K562 (cell line): ENCODE data around the gene CYP2D6. TPM values are rescaled to one million over a fixed set of nuclear protein-coding genes. Genes with fewer than 3 reads are reported as not detected.
A peak's percentile ranks its signal among the peaks of the same experiment; 100 is the strongest.

Experiments used
- ESRRA ChIP-seq: fragments of 450-650 bp; IDR thresholded peaks from 2 replicates; pipeline ENCODE4 v1.6.1; 2014; ENCODE audit warnings: low read depth, mild to moderate bottlenecking, moderate library complexity, borderline replicate concordance
- FOXK1 ChIP-seq: sonication (generic); formaldehyde crosslinking; IDR thresholded peaks from 2 replicates; pipeline ENCODE4 v1.8.0; 2022; ENCODE audit warnings: missing genetic modification reagents, mild to moderate bottlenecking, borderline replicate concordance
- HLTF ChIP-seq: fragments of 450-650 bp; IDR thresholded peaks from 2 replicates; pipeline ENCODE4 v1.6.1; 2016
- MYC ChIP-seq, 2 experiments: fragments of 250-450 bp in 1 of 2; sonication (Bioruptor Pico) in 1 of 2; IDR thresholded peaks; 2 replicates each; pipeline versions ENCODE4 v1.5.1 to v1.6.1; 2012 to 2021; ENCODE audit warnings: low read depth in 2 of 2, borderline replicate concordance in 1 of 2, improper control_type of control experiment in 1 of 2, low read length in 1 of 2, mild to moderate bottlenecking in 1 of 2, moderate library complexity in 1 of 2
- NFXL1 ChIP-seq: fragments of 450-650 bp; formaldehyde crosslinking; IDR thresholded peaks from 2 replicates; pipeline ENCODE4 v1.4.0; 2021; ENCODE audit warnings: mild to moderate bottlenecking
- PCBP1 ChIP-seq: fragments of 200-400 bp; formaldehyde crosslinking; IDR thresholded peaks from 2 replicates; pipeline ENCODE4 v1.6.1; 2018; ENCODE audit warnings: mild to moderate bottlenecking, low read depth, low read length; ENCODE audit not compliant: poor library complexity, severe bottlenecking
- RCOR1 ChIP-seq, 2 experiments: IDR thresholded peaks; 2 replicates each; pipeline ENCODE4 v1.6.1; 2012; ENCODE audit warnings: low read depth in 2 of 2, low read length in 2 of 2, borderline replicate concordance in 1 of 2, improper control_type of control experiment in 1 of 2
- SIN3B ChIP-seq: fragments of 450-650 bp; IDR thresholded peaks from 2 replicates; pipeline ENCODE4 v1.6.1; 2017; ENCODE audit warnings: low read depth, mild to moderate bottlenecking, moderate library complexity
- ZNF445 ChIP-seq: fragments of 250-450 bp; sonication (Bioruptor Pico); IDR thresholded peaks from 2 replicates; pipeline ENCODE4 v1.4.0; 2020; ENCODE audit warnings: low read depth, mild to moderate bottlenecking, moderate library complexity
- polyA plus RNA-seq, 8 experiments: library from polyadenylated mRNA; depleted of rRNA in 4 of 8; stranded (reverse) in 5 of 8; unstranded in 3 of 8; fragments of >200 nt; fragmentation: Nextera tagmentation in 2 of 8; fragmentation: Illumina TruSeq in 1 of 8; extraction: Ambion mirVana in 2 of 8; extraction: Trizol in 1 of 8; gene quantifications; 2 replicates each; pipeline versions ENCODE4 v1.2.1 to v1.2.3, GENCODE V29; 2011 to 2014; ENCODE audit warnings: inconsistent platforms in 1 of 8, missing spikeins in 1 of 8
- total RNA-seq, 7 experiments: library from RNA; depleted of rRNA in 6 of 7; stranded (reverse); fragments of >200 nt in 6 of 7; fragmentation: Illumina TruSeq in 2 of 7; extraction: Trizol in 2 of 7; gene quantifications; 2 replicates each; pipeline versions ENCODE4 v1.2.1 to v1.2.3, GENCODE V29; 2011 to 2021; ENCODE audit warnings: low replicate concordance in 1 of 7
- TF ChIP-seq, protein P1 (sequence below): fragments of 450-650 bp; IDR thresholded peaks from 2 replicates; pipeline ENCODE4 v1.6.1; 2018; ENCODE audit not compliant: partially characterized antibody
- TF ChIP-seq, protein P2 (sequence below): fragments of 250-450 bp; sonication (Bioruptor Pico); IDR thresholded peaks from 2 replicates; pipeline ENCODE4 v1.5.0; 2022; ENCODE audit warnings: mild to moderate bottlenecking
- TF ChIP-seq, protein P3 (sequence below): fragments of 200-800 bp; sonication (Bioruptor generic); IDR thresholded peaks from 2 replicates; pipeline ENCODE4 v1.6.1; 2017; ENCODE audit warnings: missing genetic modification characterization, missing compliant biosample characterization
- TF ChIP-seq, protein P4 (sequence below): sonication (generic); formaldehyde crosslinking; IDR thresholded peaks from 2 replicates; pipeline ENCODE4 v1.4.0; 2020; ENCODE audit warnings: mild to moderate bottlenecking, missing genetic modification reagents

Gene CYP2D6
- total and polyA plus RNA-seq, 9 of the 15 experiments (the other 6 are each of a cell fraction or from before 2014, with no cell fraction given): 0.04 to 0.20 (median 0.09) TPM; not detected in 5

DNA sequence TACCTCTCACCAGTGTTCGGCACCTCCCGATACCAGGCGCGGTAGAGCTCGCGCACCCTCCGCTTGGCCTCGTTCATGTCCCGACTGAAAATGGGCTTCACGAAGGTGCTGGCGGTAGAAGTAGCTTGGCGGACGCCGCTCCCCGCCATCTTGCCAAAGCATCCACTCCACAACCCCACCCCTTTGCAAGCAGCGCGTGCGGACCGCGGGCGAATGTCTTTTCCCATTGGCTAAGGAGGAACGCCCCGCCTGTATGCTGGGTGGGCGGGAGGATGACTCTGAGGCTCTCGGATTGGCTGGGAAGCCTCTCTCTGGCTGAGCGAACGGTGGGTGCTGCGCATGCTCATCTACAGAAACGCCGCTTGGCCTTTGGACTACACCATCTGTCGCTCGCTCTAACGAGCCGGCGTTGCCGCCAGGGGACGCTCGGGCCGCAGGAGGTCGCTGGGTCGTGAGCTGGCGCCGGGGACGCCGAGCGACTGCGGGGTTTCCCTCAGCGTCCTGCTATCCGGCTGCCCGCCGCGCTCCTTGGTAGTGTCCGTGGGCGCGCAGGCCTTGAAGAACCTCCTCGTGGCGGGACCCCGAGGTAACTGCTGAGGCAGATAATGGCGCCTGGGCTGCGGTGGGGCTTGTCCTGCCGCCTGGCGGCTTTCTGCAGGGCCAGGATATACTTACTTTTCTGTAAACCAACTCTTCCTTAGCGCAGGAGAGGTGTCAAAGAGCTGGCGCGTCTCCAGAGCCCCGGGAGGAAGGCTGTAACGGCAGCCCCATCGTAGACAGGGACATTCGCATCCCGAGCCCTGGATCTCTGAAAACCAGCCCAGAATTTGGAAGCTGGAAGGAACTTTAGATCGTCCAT lies 39.8 kb downstream of the CYP2D6 start, which contains the start of gene NDUFA6 (continued):
- TF ChIP-seq, protein P1, sequence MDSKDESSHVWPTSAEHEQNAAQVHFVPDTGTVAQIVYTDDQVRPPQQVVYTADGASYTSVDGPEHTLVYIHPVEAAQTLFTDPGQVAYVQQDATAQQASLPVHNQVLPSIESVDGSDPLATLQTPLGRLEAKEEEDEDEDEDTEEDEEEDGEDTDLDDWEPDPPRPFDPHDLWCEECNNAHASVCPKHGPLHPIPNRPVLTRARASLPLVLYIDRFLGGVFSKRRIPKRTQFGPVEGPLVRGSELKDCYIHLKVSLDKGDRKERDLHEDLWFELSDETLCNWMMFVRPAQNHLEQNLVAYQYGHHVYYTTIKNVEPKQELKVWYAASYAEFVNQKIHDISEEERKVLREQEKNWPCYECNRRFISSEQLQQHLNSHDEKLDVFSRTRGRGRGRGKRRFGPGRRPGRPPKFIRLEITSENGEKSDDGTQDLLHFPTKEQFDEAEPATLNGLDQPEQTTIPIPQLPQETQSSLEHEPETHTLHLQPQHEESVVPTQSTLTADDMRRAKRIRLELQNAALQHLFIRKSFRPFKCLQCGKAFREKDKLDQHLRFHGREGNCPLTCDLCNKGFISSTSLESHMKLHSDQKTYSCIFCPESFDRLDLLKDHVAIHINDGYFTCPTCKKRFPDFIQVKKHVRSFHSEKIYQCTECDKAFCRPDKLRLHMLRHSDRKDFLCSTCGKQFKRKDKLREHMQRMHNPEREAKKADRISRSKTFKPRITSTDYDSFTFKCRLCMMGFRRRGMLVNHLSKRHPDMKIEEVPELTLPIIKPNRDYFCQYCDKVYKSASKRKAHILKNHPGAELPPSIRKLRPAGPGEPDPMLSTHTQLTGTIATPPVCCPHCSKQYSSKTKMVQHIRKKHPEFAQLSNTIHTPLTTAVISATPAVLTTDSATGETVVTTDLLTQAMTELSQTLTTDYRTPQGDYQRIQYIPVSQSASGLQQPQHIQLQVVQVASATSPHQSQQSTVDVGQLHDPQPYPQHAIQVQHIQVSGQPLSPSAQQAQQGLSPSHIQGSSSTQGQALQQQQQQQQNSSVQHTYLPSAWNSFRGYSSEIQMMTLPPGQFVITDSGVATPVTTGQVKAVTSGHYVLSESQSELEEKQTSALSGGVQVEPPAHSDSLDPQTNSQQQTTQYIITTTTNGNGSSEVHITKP: peak; percentile 96
- TF ChIP-seq RCOR1 (IDR thresholded peaks at IDR 0.05; ENCODE audit: borderline replicate concordance in 1 of 2, low read depth in 2 of 2, low read length in 2 of 2): peak in 1 of 2 experiments; percentile 29; a peak in 1 of 4 replicates
- TF ChIP-seq ESRRA: peak; percentile 96
- TF ChIP-seq SIN3B: peak; percentile 68; the same call in 1 of the 2 replicates
- TF ChIP-seq, protein P2, sequence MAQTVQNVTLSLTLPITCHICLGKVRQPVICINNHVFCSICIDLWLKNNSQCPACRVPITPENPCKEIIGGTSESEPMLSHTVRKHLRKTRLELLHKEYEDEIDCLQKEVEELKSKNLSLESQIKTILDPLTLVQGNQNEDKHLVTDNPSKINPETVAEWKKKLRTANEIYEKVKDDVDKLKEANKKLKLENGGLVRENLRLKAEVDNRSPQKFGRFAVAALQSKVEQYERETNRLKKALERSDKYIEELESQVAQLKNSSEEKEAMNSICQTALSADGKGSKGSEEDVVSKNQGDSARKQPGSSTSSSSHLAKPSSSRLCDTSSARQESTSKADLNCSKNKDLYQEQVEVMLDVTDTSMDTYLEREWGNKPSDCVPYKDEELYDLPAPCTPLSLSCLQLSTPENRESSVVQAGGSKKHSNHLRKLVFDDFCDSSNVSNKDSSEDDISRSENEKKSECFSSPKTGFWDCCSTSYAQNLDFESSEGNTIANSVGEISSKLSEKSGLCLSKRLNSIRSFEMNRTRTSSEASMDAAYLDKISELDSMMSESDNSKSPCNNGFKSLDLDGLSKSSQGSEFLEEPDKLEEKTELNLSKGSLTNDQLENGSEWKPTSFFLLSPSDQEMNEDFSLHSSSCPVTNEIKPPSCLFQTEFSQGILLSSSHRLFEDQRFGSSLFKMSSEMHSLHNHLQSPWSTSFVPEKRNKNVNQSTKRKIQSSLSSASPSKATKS (CRISPR knock-in tag): no peak
- TF ChIP-seq MYC (IDR thresholded peaks at IDR 0.05; ENCODE audit: low read depth, low read length): peak; percentile 48
- 0 out of 2 replicates have a peak, but pooled peaks have one; percentile 39 for TF ChIP-seq MYC (CRISPR knock-in tag; IDR thresholded peaks at IDR 0.05; ENCODE audit: borderline replicate concordance, low read depth)
- TF ChIP-seq, protein P3, sequence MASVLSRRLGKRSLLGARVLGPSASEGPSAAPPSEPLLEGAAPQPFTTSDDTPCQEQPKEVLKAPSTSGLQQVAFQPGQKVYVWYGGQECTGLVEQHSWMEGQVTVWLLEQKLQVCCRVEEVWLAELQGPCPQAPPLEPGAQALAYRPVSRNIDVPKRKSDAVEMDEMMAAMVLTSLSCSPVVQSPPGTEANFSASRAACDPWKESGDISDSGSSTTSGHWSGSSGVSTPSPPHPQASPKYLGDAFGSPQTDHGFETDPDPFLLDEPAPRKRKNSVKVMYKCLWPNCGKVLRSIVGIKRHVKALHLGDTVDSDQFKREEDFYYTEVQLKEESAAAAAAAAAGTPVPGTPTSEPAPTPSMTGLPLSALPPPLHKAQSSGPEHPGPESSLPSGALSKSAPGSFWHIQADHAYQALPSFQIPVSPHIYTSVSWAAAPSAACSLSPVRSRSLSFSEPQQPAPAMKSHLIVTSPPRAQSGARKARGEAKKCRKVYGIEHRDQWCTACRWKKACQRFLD (CRISPR knock-in tag): peak; percentile 79; the same call in 1 of the 2 replicates
- TF ChIP-seq, protein P4, sequence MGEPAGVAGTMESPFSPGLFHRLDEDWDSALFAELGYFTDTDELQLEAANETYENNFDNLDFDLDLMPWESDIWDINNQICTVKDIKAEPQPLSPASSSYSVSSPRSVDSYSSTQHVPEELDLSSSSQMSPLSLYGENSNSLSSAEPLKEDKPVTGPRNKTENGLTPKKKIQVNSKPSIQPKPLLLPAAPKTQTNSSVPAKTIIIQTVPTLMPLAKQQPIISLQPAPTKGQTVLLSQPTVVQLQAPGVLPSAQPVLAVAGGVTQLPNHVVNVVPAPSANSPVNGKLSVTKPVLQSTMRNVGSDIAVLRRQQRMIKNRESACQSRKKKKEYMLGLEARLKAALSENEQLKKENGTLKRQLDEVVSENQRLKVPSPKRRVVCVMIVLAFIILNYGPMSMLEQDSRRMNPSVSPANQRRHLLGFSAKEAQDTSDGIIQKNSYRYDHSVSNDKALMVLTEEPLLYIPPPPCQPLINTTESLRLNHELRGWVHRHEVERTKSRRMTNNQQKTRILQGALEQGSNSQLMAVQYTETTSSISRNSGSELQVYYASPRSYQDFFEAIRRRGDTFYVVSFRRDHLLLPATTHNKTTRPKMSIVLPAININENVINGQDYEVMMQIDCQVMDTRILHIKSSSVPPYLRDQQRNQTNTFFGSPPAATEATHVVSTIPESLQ (CRISPR knock-in tag): peak; percentile 93; the same call in 1 of the 2 replicates
- no peak for TF ChIP-seq NFXL1 (CRISPR knock-in tag)
- no peak for TF ChIP-seq FOXK1 (CRISPR knock-in tag)
- no peak for TF ChIP-seq ZNF445 (CRISPR knock-in tag)
- no peak for TF ChIP-seq PCBP1
- no peak for TF ChIP-seq HLTF
